HUES6 (cell line): ENCODE data around the gene SYNJ2.
A peak's percentile ranks its signal among the peaks of the same experiment; 100 is the strongest.

Experiments
- H3K27ac ChIP-seq: 2 replicates; pipeline ENCODE4 v1.7.0; 2013; ENCODE audit warnings: low read depth, mild to moderate bottlenecking, low read length, inconsistent platforms
- H3K27me3 ChIP-seq: 2 replicates; pipeline ENCODE4 v1.6.1; 2013; ENCODE audit warnings: low read length; ENCODE audit not compliant: control insufficient read depth, insufficient read depth
- H3K36me3 ChIP-seq: 2 replicates; pipeline ENCODE4 v1.6.1; 2013; ENCODE audit warnings: low read length; ENCODE audit not compliant: control insufficient read depth, insufficient read depth
- H3K4me1 ChIP-seq: 2 replicates; pipeline ENCODE4 v1.6.1; 2013; ENCODE audit warnings: low read length; ENCODE audit not compliant: control insufficient read depth, insufficient read depth
- H3K4me3 ChIP-seq: 2 replicates; pipeline ENCODE4 v1.5.1; 2013; ENCODE audit warnings: low read depth, low read length
- H3K9ac ChIP-seq: one replicate; pipeline ENCODE4 v1.6.1; 2013; ENCODE audit warnings: mild to moderate bottlenecking, low read length
- H3K9me3 ChIP-seq: 2 replicates; pipeline ENCODE4 v1.6.1; 2013; ENCODE audit warnings: low read depth, low read length; ENCODE audit not compliant: control insufficient read depth, insufficient read depth

The SYNJ2 gene

DNA sequence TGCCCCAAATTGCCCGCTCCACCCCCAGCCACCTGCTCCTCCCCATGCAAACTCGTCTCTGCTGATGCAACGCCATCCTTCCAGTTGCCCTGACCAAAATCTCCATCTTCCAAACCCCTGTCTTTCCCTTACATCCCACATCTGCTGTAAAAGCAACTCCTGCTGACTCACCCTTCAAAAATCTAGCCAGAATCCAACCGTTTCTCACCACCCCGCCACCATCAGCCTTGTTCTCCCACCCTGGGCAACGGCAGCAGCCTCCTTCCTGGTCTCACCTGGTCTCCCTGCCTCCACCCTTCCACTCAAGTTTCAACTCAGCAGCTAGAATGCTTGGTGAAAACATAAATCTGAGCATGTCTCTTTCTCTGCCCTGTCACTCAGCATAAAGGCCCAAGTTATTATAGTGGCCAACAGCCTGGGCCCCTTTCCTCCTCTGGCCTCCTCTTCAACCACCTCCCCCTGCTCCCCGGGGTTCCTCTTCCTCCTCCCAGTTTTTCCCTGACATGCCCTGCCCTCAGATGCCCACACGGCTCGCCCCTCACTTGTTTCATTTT lies 7.2 kb upstream of the SYNJ2 start:
- Histone ChIP-seq H3K36me3 (no peaks in the 10 kb centered on the region), H3K9ac (no peak overlapping the region), H3K4me1 (peaks cover 11% of the 10 kb centered on the region; the same call in 1 of the 2 replicates), H3K4me3 (no peak overlapping the region), H3K9me3 (no peaks in the 10 kb centered on the region), H3K27ac (no peak overlapping the region), H3K27me3 (peaks cover 11% of the 10 kb centered on the region)

DNA sequence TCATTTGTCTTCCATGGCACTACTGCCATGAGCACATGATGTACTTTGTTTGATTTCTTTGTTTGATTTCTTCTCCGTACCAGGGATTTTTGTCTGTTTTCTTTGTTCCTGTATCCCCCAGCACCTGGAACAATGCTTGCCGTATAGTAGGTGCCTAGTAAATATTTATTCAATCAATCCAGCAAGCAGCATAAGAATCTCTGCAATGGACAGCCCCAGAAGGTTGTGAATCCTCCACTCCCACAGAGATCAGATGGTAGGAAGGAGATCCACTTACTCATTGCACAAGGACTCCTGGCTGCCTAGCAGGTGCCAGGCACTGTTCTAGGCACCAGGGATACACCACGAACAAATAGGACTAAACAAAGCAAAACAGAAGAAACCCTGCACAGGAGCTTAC lies 6.7 kb upstream of the SYNJ2 start:
- Histone ChIP-seq H3K9me3 (no peaks in the 10 kb centered on the region), H3K27me3 (peaks cover 13% of the 10 kb centered on the region), H3K9ac (no peak overlapping the region), H3K4me1 (peaks cover 11% of the 10 kb centered on the region; the same call in 1 of the 2 replicates), H3K4me3 (no peak overlapping the region), H3K27ac (no peak overlapping the region), H3K36me3 (no peaks in the 10 kb centered on the region)

GRCh38 chr6:157975456-157975855 lies 6.2 kb upstream of the SYNJ2 start:
- H3K27ac ChIP-seq, result no peak overlapping the region
- H3K27me3 ChIP-seq, result peaks cover 18% of the 10 kb centered on the region
- H3K4me1 ChIP-seq, result peaks cover 12% of the 10 kb centered on the region; the same call in 1 of the 2 replicates
- no peak overlapping the region for H3K4me3 ChIP-seq
- no peak overlapping the region for H3K9ac ChIP-seq
- no peaks in the 10 kb centered on the region for H3K9me3 ChIP-seq
- no peaks in the 10 kb centered on the region for H3K36me3 ChIP-seq

- Histone ChIP-seq H3K36me3 (no peaks in the 10 kb centered on the region), H3K9me3 (no peaks in the 10 kb centered on the region), H3K27me3 (peaks cover 26% of the 10 kb centered on the region), H3K4me1 (peaks cover 19% of the 10 kb centered on the region), H3K27ac (no peak overlapping the region), H3K9ac (no peak overlapping the region), H3K4me3 (no peak overlapping the region)
Measured at GRCh38 chr6:157976345-157977175, 5.1 kb upstream of the SYNJ2 start.

DNA sequence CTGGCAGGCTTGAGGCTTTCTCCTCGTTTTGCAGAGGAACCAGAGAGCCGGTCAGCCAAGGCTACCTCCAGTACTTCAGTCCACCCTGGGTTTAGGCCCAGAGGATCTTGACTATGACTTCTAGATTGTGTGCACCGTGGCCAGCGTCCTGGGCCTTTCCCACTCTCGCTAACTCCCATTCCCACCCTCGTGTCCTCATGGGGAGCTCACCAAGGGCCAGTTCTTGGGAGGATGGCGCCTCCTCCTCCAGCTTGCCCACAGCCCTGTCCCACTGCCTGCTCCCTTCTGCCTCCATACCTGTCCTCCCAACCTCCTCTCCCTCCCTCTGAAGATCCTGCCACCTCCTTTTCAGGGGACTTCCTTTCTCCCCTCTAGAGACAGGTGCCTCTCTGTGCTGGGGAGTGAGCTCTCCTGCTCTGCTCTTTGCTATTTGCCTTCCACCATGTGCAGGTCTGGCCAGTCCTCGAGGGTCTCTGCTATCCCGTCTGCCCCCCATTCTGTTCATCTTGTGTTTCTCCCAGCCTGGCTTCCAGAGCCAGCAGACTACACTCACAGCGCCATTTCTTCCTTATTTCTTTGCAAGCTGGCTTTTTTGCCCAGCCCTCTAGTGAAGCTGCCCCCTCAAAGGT lies 4.4 kb upstream of the SYNJ2 start:
- H3K27me3 ChIP-seq, result peaks cover 26% of the 10 kb centered on the region
- H3K4me1 ChIP-seq, result peaks cover 20% of the 10 kb centered on the region
- no peak overlapping the region for H3K9ac ChIP-seq
- no peaks in the 10 kb centered on the region for H3K36me3 ChIP-seq
- no peak overlapping the region for H3K4me3 ChIP-seq
- H3K27ac ChIP-seq, result no peak overlapping the region
- H3K9me3 ChIP-seq, result no peaks in the 10 kb centered on the region

- Histone ChIP-seq H3K27me3 (peaks cover 26% of the 10 kb centered on the region), H3K9ac (no peak overlapping the region), H3K36me3 (no peaks in the 10 kb centered on the region), H3K27ac (no peak overlapping the region), H3K4me3 (no peak overlapping the region), H3K9me3 (no peaks in the 10 kb centered on the region), H3K4me1 (peaks cover 28% of the 10 kb centered on the region)
Measured at GRCh38 chr6:157978021-157978783, 3.5 kb upstream of the SYNJ2 start.

- H3K36me3 ChIP-seq, result no peaks in the 10 kb centered on the region
- H3K9me3 ChIP-seq, result no peaks in the 10 kb centered on the region
- H3K27me3 ChIP-seq, result peaks cover 26% of the 10 kb centered on the region
- H3K4me1 ChIP-seq, result peaks cover 35% of the 10 kb centered on the region
- peak overlapping the region; percentile 95 for H3K9ac ChIP-seq
- peak overlapping the region; percentile 84 for H3K4me3 ChIP-seq
- peak overlapping the region; percentile 6; the same call in 1 of the 2 replicates for H3K27ac ChIP-seq
Measured at GRCh38 chr6:157980288-157981131, 1.2 kb upstream of the SYNJ2 start.

DNA sequence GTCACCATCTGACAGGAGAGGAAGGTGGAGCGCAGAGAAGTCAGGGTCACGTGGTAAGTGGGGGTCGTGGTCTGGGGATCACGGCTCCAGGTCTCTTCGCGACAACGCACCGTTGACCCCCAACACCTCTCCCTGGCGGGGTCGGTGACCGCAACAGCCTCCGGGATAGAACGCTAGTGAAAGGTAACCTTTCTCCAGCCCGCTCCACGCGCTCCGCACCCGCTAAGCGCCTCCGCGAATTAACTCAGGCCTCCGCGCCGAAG lies 600 bp upstream of the SYNJ2 start:
- H3K36me3 ChIP-seq, result no peaks in the 10 kb centered on the region
- H3K9me3 ChIP-seq, result no peaks in the 10 kb centered on the region
- H3K4me3 ChIP-seq, result peak overlapping the region; percentile 84
- peak overlapping the region; percentile 95 for H3K9ac ChIP-seq
- peaks cover 26% of the 10 kb centered on the region for H3K27me3 ChIP-seq
- peak overlapping the region; percentile 6; the same call in 1 of the 2 replicates for H3K27ac ChIP-seq
- H3K4me1 ChIP-seq, result peaks cover 40% of the 10 kb centered on the region

GRCh38 chr6:157982102-157982562 lies 469 bp downstream of the SYNJ2 start:
- Histone ChIP-seq H3K9ac (peak overlapping the region; percentile 95), H3K27me3 (peaks cover 23% of the 10 kb centered on the region), H3K4me3 (peak overlapping the region; percentile 84), H3K36me3 (no peaks in the 10 kb centered on the region), H3K27ac (peak overlapping the region; percentile 93), H3K4me1 (peaks cover 46% of the 10 kb centered on the region), H3K9me3 (no peaks in the 10 kb centered on the region)
